B cell (primary cell): ENCODE results near the gene TXNRD1.

Source experiments
- CTCF ChIP-seq: fragments of 200-600 bp; IDR thresholded peaks from one replicate; pipeline ENCODE4 v1.8.0; 2022; ENCODE audit warnings: antibody characterized with exemption, mild to moderate bottlenecking
- EZH2 ChIP-seq: IDR thresholded peaks from 2 replicates; pipeline ENCODE4 v1.6.1; 2012; ENCODE audit warnings: borderline replicate concordance, low read depth, mild to moderate bottlenecking, moderate library complexity, low read length; ENCODE audit not compliant: insufficient read depth, poor library complexity, severe bottlenecking

- TF ChIP-seq CTCF: no peak
- no peak for TF ChIP-seq EZH2
Observed at GRCh38 chr12:104312202-104312601, 96.6 kb downstream of the TXNRD1 start.
